Adipocyte (in vitro differentiated cells): ENCODE measurements around the gene POSTN.
A peak's percentile ranks its signal among the peaks of the same experiment; 100 is the strongest.

Experiments used
- DNase-seq: peaks from one replicate; pipeline ENCODE4 v3.0.0-alpha.2; 2015; ENCODE audit warnings: low read depth
- H3K27me3 ChIP-seq: replicated peaks from 2 replicates; pipeline ENCODE4 v1.7.0; 2013; ENCODE audit warnings: mild to moderate bottlenecking, low read length, moderate library complexity; ENCODE audit not compliant: control insufficient read depth, insufficient read depth
- H3K36me3 ChIP-seq: 2 replicates; pipeline ENCODE4 v1.7.0; 2013; ENCODE audit warnings: low read length, mild to moderate bottlenecking, moderate library complexity; ENCODE audit not compliant: control insufficient read depth, insufficient read depth, severe bottlenecking
- H3K4me1 ChIP-seq: 2 replicates; pipeline ENCODE4 v1.7.0; 2013; ENCODE audit warnings: mild to moderate bottlenecking, low read length, moderate library complexity; ENCODE audit not compliant: control insufficient read depth, insufficient read depth
- H3K4me3 ChIP-seq: 2 replicates; pipeline ENCODE4 v1.7.0; 2013; ENCODE audit warnings: mild to moderate bottlenecking, low read length, moderate library complexity
- H3K9ac ChIP-seq: 2 replicates; pipeline ENCODE4 v1.7.0; 2013; ENCODE audit warnings: mild to moderate bottlenecking, low read length, moderate library complexity
- H3K9me3 ChIP-seq: 2 replicates; pipeline ENCODE4 v1.7.0; 2013; ENCODE audit warnings: mild to moderate bottlenecking, low read length, moderate library complexity; ENCODE audit not compliant: control insufficient read depth

The POSTN gene

DNA sequence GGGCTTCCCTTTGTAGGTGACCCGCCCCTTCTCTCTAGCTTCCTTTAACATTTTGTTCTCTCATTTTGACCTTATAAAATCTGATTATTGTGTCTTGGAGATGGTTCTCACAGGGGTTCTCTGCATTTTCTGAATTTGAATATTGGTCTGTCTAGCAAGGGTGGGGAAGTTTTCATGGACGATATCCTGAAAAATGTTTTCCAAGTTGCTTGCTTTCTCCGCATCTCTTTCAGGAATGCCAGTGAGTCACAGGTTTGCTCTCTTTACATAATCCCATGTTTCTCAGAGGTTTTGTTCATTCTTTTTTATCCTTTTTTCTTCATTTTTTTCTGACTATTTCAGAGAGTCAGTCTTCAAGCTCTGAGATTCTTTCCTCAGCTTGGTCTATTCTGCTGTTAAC is 53.6 kb downstream of the POSTN start:
- H3K4me1 ChIP-seq = peaks cover 14% of the 10 kb centered on the region
- H3K27me3 ChIP-seq = no peaks in the 10 kb centered on the region
- DNase-seq = no peak
- no peak overlapping the region for H3K9ac ChIP-seq
- no peaks in the 10 kb centered on the region for H3K36me3 ChIP-seq
- H3K9me3 ChIP-seq = peaks cover 18% of the 10 kb centered on the region
- H3K4me3 ChIP-seq = no peak overlapping the region

DNA sequence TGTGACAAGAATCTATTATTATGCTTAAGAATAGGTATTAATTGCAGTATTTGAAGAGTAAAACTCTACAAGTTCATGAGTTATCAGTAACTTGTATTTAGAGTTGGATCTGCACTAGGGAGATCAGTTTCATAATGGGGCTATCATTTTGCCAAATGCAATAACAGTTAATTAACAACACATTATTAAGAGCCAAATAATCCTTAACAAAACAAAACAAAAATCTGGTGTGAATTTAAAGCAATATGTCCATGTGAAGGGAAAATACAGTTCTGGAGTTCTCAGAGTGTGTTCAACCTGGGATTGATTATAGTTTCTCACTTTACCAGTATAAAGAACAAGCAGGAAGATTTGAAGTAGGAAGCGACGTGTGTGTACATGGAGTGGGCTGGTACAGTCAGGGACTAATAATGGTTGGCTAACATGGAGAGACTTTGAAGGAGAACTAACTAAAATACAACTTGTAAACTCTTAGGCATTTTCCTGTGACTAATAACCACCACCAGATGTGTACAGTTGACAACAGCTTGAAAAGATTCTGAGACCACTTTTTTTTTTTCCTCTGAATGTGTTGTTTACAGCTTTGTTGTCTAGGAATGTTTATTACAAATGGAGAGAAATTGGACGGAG is 58.5 kb downstream of the POSTN start:
- no peaks in the 10 kb centered on the region for H3K36me3 ChIP-seq
- peak; percentile 55 for DNase-seq
- H3K9me3 ChIP-seq = peaks cover 4% of the 10 kb centered on the region
- no peaks in the 10 kb centered on the region for H3K27me3 ChIP-seq
- H3K4me1 ChIP-seq = peaks cover 23% of the 10 kb centered on the region
- H3K9ac ChIP-seq = peak overlapping the region; percentile 15
- peak overlapping the region; percentile 23 for H3K4me3 ChIP-seq

GRCh38 chr13:37539170-37539569 is 59.4 kb downstream of the POSTN start:
- no peak for DNase-seq
- Histone ChIP-seq H3K4me3 (no peak overlapping the region), H3K36me3 (no peaks in the 10 kb centered on the region), H3K27me3 (no peaks in the 10 kb centered on the region), H3K4me1 (peaks cover 30% of the 10 kb centered on the region), H3K9ac (no peak overlapping the region), H3K9me3 (peaks cover 1% of the 10 kb centered on the region)

- Histone ChIP-seq H3K27me3 (no peaks in the 10 kb centered on the region), H3K9ac (no peak overlapping the region), H3K4me1 (peaks cover 24% of the 10 kb centered on the region), H3K4me3 (no peak overlapping the region), H3K36me3 (no peaks in the 10 kb centered on the region), H3K9me3 (peaks cover 12% of the 10 kb centered on the region)
- DNase-seq = no peak
Observed at GRCh38 chr13:37535501-37535900, 63.1 kb downstream of the POSTN start.

- H3K36me3 ChIP-seq = no peaks in the 10 kb centered on the region
- peaks cover 12% of the 10 kb centered on the region for H3K9me3 ChIP-seq
- H3K27me3 ChIP-seq = no peaks in the 10 kb centered on the region
- H3K9ac ChIP-seq = no peak overlapping the region
- peaks cover 23% of the 10 kb centered on the region for H3K4me1 ChIP-seq
- DNase-seq = peak; percentile 35
- no peak overlapping the region for H3K4me3 ChIP-seq
Observed at GRCh38 chr13:37534676-37535075, 63.9 kb downstream of the POSTN start.

GRCh38 chr13:37534181-37534580 is 64.4 kb downstream of the POSTN start:
- peak; percentile 74 for DNase-seq
- peaks cover 18% of the 10 kb centered on the region for H3K4me1 ChIP-seq
- no peaks in the 10 kb centered on the region for H3K36me3 ChIP-seq
- H3K9ac ChIP-seq = no peak overlapping the region
- H3K9me3 ChIP-seq = peaks cover 12% of the 10 kb centered on the region
- H3K27me3 ChIP-seq = no peaks in the 10 kb centered on the region
- H3K4me3 ChIP-seq = no peak overlapping the region

GRCh38 chr13:37531049-37531448 is 67.5 kb downstream of the POSTN start:
- Histone ChIP-seq H3K4me3 (no peak overlapping the region), H3K9me3 (peaks cover 12% of the 10 kb centered on the region), H3K36me3 (no peaks in the 10 kb centered on the region), H3K4me1 (peaks cover 26% of the 10 kb centered on the region), H3K27me3 (no peaks in the 10 kb centered on the region), H3K9ac (no peak overlapping the region)
- DNase-seq = peak; percentile 7

DNA sequence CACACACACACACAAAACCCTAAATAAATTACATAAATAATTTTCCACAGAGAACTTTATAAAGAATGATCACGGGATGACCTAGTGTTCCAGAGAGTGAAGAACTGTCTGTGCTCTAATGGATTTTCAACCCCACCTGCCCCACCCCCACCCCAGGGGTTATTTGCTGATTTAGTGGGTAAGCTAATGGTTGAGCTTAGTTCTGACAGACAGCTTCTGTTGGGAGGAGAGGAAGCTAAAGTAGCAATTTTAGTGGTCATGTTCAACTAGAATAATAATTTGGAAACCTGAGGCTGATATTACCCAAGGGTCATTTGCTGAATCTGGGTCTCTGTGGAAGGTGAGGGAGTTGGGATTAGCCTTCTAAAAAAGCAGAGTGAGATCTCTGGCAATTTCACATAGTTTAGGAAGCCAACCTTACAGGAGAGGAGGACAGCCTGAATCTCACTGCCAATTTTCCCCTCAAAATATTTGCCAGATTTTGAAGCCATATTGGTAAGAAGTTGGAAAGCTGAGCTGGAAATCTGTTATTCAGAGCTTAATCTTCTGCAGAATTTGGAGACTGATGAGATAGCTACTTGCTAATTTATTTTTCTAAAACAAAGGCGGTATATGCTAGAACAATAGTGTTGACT is 68.7 kb downstream of the POSTN start:
- Histone ChIP-seq H3K9ac (no peak overlapping the region), H3K4me1 (peaks cover 26% of the 10 kb centered on the region), H3K36me3 (no peaks in the 10 kb centered on the region), H3K4me3 (no peak overlapping the region), H3K9me3 (peaks cover 12% of the 10 kb centered on the region), H3K27me3 (no peaks in the 10 kb centered on the region)
- DNase-seq = no peak

DNA sequence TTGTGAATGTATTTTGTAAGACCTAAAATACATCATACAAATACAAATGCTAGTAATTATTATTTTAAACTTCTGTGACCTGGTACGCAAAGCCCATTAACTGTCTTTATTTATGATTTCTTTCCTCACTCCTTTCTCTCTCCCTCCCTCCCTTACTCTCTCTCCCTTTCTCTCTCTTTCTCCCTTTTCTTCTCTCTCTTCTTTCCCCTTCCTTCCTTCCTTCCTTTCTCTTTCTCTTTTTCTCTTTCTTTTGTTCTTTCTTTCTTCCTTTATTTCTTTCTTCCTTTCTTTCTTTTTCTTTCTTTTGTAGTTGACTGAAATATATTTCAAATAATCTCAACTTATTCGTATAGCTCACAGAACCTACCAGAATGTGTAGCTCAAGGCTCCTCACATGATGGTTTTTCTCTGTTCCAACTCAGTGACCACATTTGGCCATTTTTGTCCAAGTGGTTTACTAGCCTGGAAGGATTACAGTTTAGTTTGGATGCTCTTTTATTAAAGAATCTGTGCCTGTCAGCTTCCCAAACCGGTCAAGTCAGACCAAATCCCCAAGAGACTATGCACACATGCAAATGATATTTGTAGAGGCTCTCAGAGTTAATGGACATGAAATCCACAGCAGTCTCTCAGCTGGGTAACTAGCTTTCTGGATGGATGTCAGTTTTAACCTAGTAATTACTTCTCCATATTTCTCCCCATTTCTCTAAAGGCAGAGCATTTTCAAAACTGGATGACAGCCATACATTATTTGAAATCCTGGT is 71.7 kb downstream of the POSTN start:
- Histone ChIP-seq H3K36me3 (no peaks in the 10 kb centered on the region), H3K27me3 (no peaks in the 10 kb centered on the region), H3K9me3 (peaks cover 12% of the 10 kb centered on the region), H3K4me1 (peaks cover 16% of the 10 kb centered on the region), H3K4me3 (no peak overlapping the region), H3K9ac (peak overlapping the region; percentile 6)
- DNase-seq = peak; percentile 80

- peaks cover 4% of the 10 kb centered on the region for H3K4me1 ChIP-seq
- H3K36me3 ChIP-seq = no peaks in the 10 kb centered on the region
- DNase-seq = no peak
- H3K27me3 ChIP-seq = no peaks in the 10 kb centered on the region
- no peaks in the 10 kb centered on the region for H3K9me3 ChIP-seq
- no peak overlapping the region for H3K4me3 ChIP-seq
- no peak overlapping the region for H3K9ac ChIP-seq
Observed at GRCh38 chr13:37515226-37515625, 83.3 kb downstream of the POSTN start.
